Ovary (tissue), 3 donors: ENCODE measurements around the gene NAGPA.

Experiments used
- CTCF ChIP-seq, 3 donors: fragments of 450-650 bp in 2 of 3; fragments of 200-600 bp in 1 of 3; IDR thresholded peaks; one replicate each; pipeline versions ENCODE4 v1.5.1 to v1.8.0; 2016 to 2022; ENCODE audit warnings: antibody characterized with exemption in 3 of 3, mild to moderate bottlenecking in 1 of 3
- EP300 ChIP-seq: sonication (generic); formaldehyde crosslinking; IDR thresholded peaks from one replicate; pipeline ENCODE4 v1.6.1; 2017; ENCODE audit warnings: antibody characterized with exemption
- POLR2A ChIP-seq: fragments of 450-650 bp; IDR thresholded peaks from one replicate; pipeline ENCODE4 v1.6.1; 2017; ENCODE audit warnings: antibody characterized with exemption, mild to moderate bottlenecking, moderate library complexity
- donor health status: DM: no; HTN: no; CAD: no.

- TF ChIP-seq CTCF (IDR thresholded peaks at IDR 0.05) (no peak), POLR2A (no peak), EP300 (no peak)
These were observed 44.9 kb upstream of the NAGPA start for GRCh38 chr16:5078626-5079025.
